ENCODE measurements around the gene PNMA8B.

The PNMA8B gene

GRCh38 chr19:46466536-46467196 lies 29.0 kb downstream of the PNMA8B start:
- TF ChIP-seq CTCF (IDR thresholded peaks at IDR 0.05) = no peak

GRCh38 chr19:46463516-46463915 lies 32.2 kb downstream of the PNMA8B start:
- TF ChIP-seq CTCF (IDR thresholded peaks at IDR 0.05) = no peak

GRCh38 chr19:46461537-46461936 lies 34.1 kb downstream of the PNMA8B start:
- no peak for TF ChIP-seq CTCF (IDR thresholded peaks at IDR 0.05)

GRCh38 chr19:46460981-46461380 lies 34.7 kb downstream of the PNMA8B start:
- TF ChIP-seq CTCF (IDR thresholded peaks at IDR 0.05) = no peak

- no peak for TF ChIP-seq CTCF (IDR thresholded peaks at IDR 0.05)
These were observed 35.6 kb downstream of the PNMA8B start for GRCh38 chr19:46460055-46460454.

- TF ChIP-seq CTCF (IDR thresholded peaks at IDR 0.05) = no peak
These were observed 38.7 kb downstream of the PNMA8B start for GRCh38 chr19:46456930-46457329.

- no peak for TF ChIP-seq CTCF (IDR thresholded peaks at IDR 0.05)
These were observed 41.4 kb downstream of the PNMA8B start for GRCh38 chr19:46454244-46454643.

GRCh38 chr19:46453661-46454060 lies 42.0 kb downstream of the PNMA8B start:
- TF ChIP-seq CTCF (IDR thresholded peaks at IDR 0.05) = no peak
